GM21723 (cell line): ENCODE results near the gene INPP5D.
A peak's percentile ranks its signal among the peaks of the same experiment; 100 is the strongest.

Source experiments
- ATAC-seq: cut with Tn5 transposase; IDR thresholded peaks from one replicate; pipeline ENCODE4 v1.9.1; 2021; ENCODE audit warnings: mild to moderate bottlenecking, moderate library complexity; ENCODE audit not compliant: unreplicated experiment

INPP5D gene

GRCh38 chr2:233226511-233227031, 166.4 kb downstream of the INPP5D start:
- ATAC-seq, result no peak

GRCh38 chr2:233227346-233227978, 167.3 kb downstream of the INPP5D start:
- no peak for ATAC-seq

- ATAC-seq, result no peak
Measured at GRCh38 chr2:233228376-233228775, 168.2 kb downstream of the INPP5D start.

GRCh38 chr2:233233618-233234230, 173.6 kb downstream of the INPP5D start:
- no peak for ATAC-seq

GRCh38 chr2:233234264-233234663, 174.1 kb downstream of the INPP5D start:
- no peak for ATAC-seq

- ATAC-seq, result no peak
Measured at GRCh38 chr2:233234996-233235395, 174.9 kb downstream of the INPP5D start.

- ATAC-seq, result no peak
Measured at GRCh38 chr2:233235977-233236376, 175.8 kb downstream of the INPP5D start.

- no peak for ATAC-seq
Measured at GRCh38 chr2:233236820-233237589, 176.9 kb downstream of the INPP5D start.

- ATAC-seq, result peak; percentile 66
Measured at GRCh38 chr2:233240897-233241296, 180.8 kb downstream of the INPP5D start.

GRCh38 chr2:233241803-233242202, 181.7 kb downstream of the INPP5D start:
- ATAC-seq, result no peak

- ATAC-seq, result no peak
Measured at GRCh38 chr2:233242231-233242927, 182.2 kb downstream of the INPP5D start.

- ATAC-seq, result no peak
Measured at GRCh38 chr2:233243348-233243747, 183.2 kb downstream of the INPP5D start.

GRCh38 chr2:233244818-233245217, 184.7 kb downstream of the INPP5D start:
- no peak for ATAC-seq

- ATAC-seq, result no peak
Measured at GRCh38 chr2:233245406-233245805, 185.3 kb downstream of the INPP5D start.

- no peak for ATAC-seq
Measured at GRCh38 chr2:233247116-233247515, 187.0 kb downstream of the INPP5D start.

GRCh38 chr2:233247744-233248143, 187.6 kb downstream of the INPP5D start:
- ATAC-seq, result no peak

- ATAC-seq, result no peak
Measured at GRCh38 chr2:233248999-233249398, 188.9 kb downstream of the INPP5D start.

- no peak for ATAC-seq
Measured at GRCh38 chr2:233250568-233250967, 190.4 kb downstream of the INPP5D start.

- no peak for ATAC-seq
Measured at GRCh38 chr2:233250985-233251305, 190.8 kb downstream of the INPP5D start.

GRCh38 chr2:233251306-233252116, 191.4 kb downstream of the INPP5D start, which contains the start of gene ATG16L1:
Gene ATG16L1, plus strand, starts transcription at chr2:233251673. Its CDS starts 155 bp downstream, at chr2:233251828.
- ATAC-seq, result peak; percentile 94
